GM13977 (cell line): ENCODE data around the gene UNC93B1.

Source experiments
- DNase-seq: peaks from one replicate; pipeline ENCODE4 v3.0.0; 2012; ENCODE audit warnings: low spot score
- CTCF ChIP-seq: IDR thresholded peaks from 2 replicates; pipeline ENCODE4 v1.5.1; 2012; ENCODE audit warnings: mild to moderate bottlenecking, control low read depth; ENCODE audit not compliant: insufficient read depth; ENCODE audit errors: extremely low read depth, missing control alignments
- in situ Hi-C: fragments of 300-500 bp; cut with MboI; formaldehyde crosslinking; loops from one replicate; pipeline ENCODE4 v1.12.0; 2022; ENCODE audit warnings: low sequenced_read_pairs, low pct_unique_long_range_greater_than_20kb, mixed read lengths, inconsistent platforms; ENCODE audit not compliant: unreplicated experiment

Gene UNC93B1

GRCh38 chr11:68040101-68040956 is 36.4 kb upstream of the UNC93B1 start:
- in situ Hi-C loops: no loop called here
- DNase-seq: peak; percentile 90
- no peak for TF ChIP-seq CTCF

- in situ Hi-C loops: no loop called here
- TF ChIP-seq CTCF: no peak
- no peak for DNase-seq
Observed at GRCh38 chr11:68039526-68040086, 35.7 kb upstream of the UNC93B1 start.

- peak; percentile 92 for DNase-seq
- TF ChIP-seq CTCF: no peak
- in situ Hi-C loops: no loop called here
Observed at GRCh38 chr11:68038718-68039525, 35.0 kb upstream of the UNC93B1 start, which contains the start of gene TCIRG1. TSS of gene TCIRG1 (plus strand) at chr11:68039025. CDS start at chr11:68041272, 2,247 bp downstream.

GRCh38 chr11:68038226-68038717 is 34.4 kb upstream of the UNC93B1 start:
- no peak for TF ChIP-seq CTCF
- in situ Hi-C loops: no loop called here
- no peak for DNase-seq

- no peak for DNase-seq
- in situ Hi-C loops: no loop called here
- no peak for TF ChIP-seq CTCF
Observed at GRCh38 chr11:68037411-68038225, 33.7 kb upstream of the UNC93B1 start.
